OCI-LY3 (cell line): ENCODE results near the gene R3HDM2.

Source experiments
- EZH2phosphoT487 ChIP-seq: fragments of 200-600 bp; shearing (Covaris generic); IDR thresholded peaks from 2 replicates; pipeline ENCODE4 v1.6.1; 2018; ENCODE audit warnings: antibody characterized with exemption, mixed run types, low read depth
- TF ChIP-seq, protein P1 (sequence below): fragments of 200-600, 300-600 bp; sonication (generic); IDR thresholded peaks from 2 replicates; pipeline ENCODE4 v1.5.1; 2014; ENCODE audit warnings: antibody characterized with exemption, low read length, low read depth

DNA sequence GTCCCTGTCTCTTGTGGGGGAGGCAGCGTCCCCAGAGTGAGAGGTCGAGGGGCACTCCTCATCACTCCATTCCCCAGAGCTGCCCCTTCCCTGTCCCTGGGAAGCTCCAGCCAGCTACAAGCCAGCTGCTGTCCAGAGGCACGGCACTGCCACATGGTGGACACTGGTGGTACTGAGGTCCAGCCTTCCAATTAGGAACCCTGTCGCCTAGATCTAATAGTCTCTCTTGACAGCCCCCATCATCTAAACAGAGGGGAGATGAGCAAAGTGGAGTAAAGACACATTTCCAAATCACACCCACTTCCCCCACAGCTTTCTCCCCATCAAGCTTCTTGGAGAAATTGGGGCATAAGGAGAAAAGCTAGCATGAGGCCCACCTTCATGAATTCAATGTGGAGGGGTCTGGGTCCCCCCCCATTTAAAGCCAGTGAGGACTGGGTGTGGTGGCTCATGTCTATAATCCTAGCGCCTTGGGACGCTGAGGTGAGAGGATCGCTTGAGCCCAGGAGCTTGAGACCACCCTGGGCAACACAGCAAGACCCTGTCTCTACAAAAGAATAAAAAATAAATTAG is 22.2 kb upstream of the R3HDM2 start:
- TF ChIP-seq EZH2phosphoT487, result no peak
- TF ChIP-seq, protein P1, sequence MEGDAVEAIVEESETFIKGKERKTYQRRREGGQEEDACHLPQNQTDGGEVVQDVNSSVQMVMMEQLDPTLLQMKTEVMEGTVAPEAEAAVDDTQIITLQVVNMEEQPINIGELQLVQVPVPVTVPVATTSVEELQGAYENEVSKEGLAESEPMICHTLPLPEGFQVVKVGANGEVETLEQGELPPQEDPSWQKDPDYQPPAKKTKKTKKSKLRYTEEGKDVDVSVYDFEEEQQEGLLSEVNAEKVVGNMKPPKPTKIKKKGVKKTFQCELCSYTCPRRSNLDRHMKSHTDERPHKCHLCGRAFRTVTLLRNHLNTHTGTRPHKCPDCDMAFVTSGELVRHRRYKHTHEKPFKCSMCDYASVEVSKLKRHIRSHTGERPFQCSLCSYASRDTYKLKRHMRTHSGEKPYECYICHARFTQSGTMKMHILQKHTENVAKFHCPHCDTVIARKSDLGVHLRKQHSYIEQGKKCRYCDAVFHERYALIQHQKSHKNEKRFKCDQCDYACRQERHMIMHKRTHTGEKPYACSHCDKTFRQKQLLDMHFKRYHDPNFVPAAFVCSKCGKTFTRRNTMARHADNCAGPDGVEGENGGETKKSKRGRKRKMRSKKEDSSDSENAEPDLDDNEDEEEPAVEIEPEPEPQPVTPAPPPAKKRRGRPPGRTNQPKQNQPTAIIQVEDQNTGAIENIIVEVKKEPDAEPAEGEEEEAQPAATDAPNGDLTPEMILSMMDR, result peak; percentile 78
